SK-N-MC (cell line): ENCODE data around the gene CHRM1.

Experiments
- EZH2 ChIP-seq: fragments of 200-600 bp; sonication (generic); IDR thresholded peaks from one replicate; pipeline ENCODE4 v1.6.1; 2017; ENCODE audit warnings: antibody characterized with exemption
- POLR2AphosphoS5 ChIP-seq: IDR thresholded peaks from 2 replicates; pipeline ENCODE4 v1.6.1; 2012; ENCODE audit warnings: mild to moderate bottlenecking, low read depth, low read length, borderline replicate concordance

- TF ChIP-seq EZH2 = no peak
- TF ChIP-seq POLR2AphosphoS5 = no peak
Measured at GRCh38 chr11:62888406-62888805, 32.8 kb downstream of the CHRM1 start.
